Measurements from ENCODE around the gene PTPN22. TPM values are rescaled to one million over a fixed set of nuclear protein-coding genes. Genes with fewer than 3 reads are reported as not detected.
A peak's percentile ranks its signal among the peaks of the same experiment; 100 is the strongest.

The PTPN22 gene
- total and polyA plus RNA-seq, 9 of the 15 experiments (the other 6 are each of a cell fraction or from before 2014, with no cell fraction given) = 0.45 to 4.6 (median 1.1) TPM

GRCh38 chr1:113913887-113914664 is 42.6 kb upstream of the PTPN22 start (continued):
- TF ChIP-seq, protein P1, sequence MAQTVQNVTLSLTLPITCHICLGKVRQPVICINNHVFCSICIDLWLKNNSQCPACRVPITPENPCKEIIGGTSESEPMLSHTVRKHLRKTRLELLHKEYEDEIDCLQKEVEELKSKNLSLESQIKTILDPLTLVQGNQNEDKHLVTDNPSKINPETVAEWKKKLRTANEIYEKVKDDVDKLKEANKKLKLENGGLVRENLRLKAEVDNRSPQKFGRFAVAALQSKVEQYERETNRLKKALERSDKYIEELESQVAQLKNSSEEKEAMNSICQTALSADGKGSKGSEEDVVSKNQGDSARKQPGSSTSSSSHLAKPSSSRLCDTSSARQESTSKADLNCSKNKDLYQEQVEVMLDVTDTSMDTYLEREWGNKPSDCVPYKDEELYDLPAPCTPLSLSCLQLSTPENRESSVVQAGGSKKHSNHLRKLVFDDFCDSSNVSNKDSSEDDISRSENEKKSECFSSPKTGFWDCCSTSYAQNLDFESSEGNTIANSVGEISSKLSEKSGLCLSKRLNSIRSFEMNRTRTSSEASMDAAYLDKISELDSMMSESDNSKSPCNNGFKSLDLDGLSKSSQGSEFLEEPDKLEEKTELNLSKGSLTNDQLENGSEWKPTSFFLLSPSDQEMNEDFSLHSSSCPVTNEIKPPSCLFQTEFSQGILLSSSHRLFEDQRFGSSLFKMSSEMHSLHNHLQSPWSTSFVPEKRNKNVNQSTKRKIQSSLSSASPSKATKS (CRISPR knock-in tag; IDR thresholded peaks at IDR 0.05) = no peak
- no peak for TF ChIP-seq ARID4B (CRISPR knock-in tag; IDR thresholded peaks at IDR 0.05)
- TF ChIP-seq HDAC2 (IDR thresholded peaks at IDR 0.05) = peak; percentile 97; the same call in 1 of the 2 replicates
- TF ChIP-seq ZFP30 (CRISPR knock-in tag; IDR thresholded peaks at IDR 0.05; ENCODE audit: borderline replicate concordance) = no peak
- no peak for TF ChIP-seq CBX8 (IDR thresholded peaks at IDR 0.05; ENCODE audit: borderline replicate concordance, extremely low read depth, low read depth, low read length, poor library complexity, severe bottlenecking)
- no peak for TF ChIP-seq ZNF717 (CRISPR knock-in tag; IDR thresholded peaks at IDR 0.05)
- peak; percentile 76 for TF ChIP-seq NUFIP1 (IDR thresholded peaks at IDR 0.05; ENCODE audit: partially characterized antibody)
- peak; percentile 85 for TF ChIP-seq PYGO2 (tag; IDR thresholded peaks at IDR 0.05)
- TF ChIP-seq BCLAF1 (IDR thresholded peaks at IDR 0.05; ENCODE audit: borderline replicate concordance in 1 of 2, control insufficient read depth in 1 of 2, low read depth in 2 of 2, low read length in 1 of 2) = 0 out of 4 replicates have a peak, but pooled peaks of 1 of the 2 experiments have one; percentile 47
- TF ChIP-seq CXXC5 (CRISPR knock-in tag; IDR thresholded peaks at IDR 0.05) = peak; percentile 100
- TF ChIP-seq CBFA2T2 (conservative IDR thresholded peaks at IDR 0.05) = peak; percentile 99
- TF ChIP-seq KDM5B (IDR thresholded peaks at IDR 0.05; ENCODE audit: insufficient replicate concordance, low read depth, low read length) = no peak
- TF ChIP-seq CHD4 (IDR thresholded peaks at IDR 0.05; ENCODE audit: insufficient read depth, insufficient replicate concordance, low read depth, low read length, poor library complexity, severe bottlenecking) = no peak
- peak; percentile 53; the same call in 1 of the 2 replicates for TF ChIP-seq THRAP3 (IDR thresholded peaks at IDR 0.05; ENCODE audit: borderline replicate concordance)

Data from K562 (cell line).